ENCODE measurements around the gene ALOX12. TPM values are rescaled to one million over a fixed set of nuclear protein-coding genes. Genes with fewer than 3 reads are reported as not detected.

The ALOX12 gene
- total RNA-seq, 1 donor from 2014 or later: 0.21 TPM

- DNase-seq (ENCODE audit: low spot score): no peak
- Histone ChIP-seq H3K9ac (no peak overlapping the region), H3K36me3 (no peaks in the 10 kb centered on the region), H3K79me2 (ENCODE audit: low read depth) (no peaks in the 10 kb centered on the region), H3K4me2 (no peak overlapping the region), H3F3A (ENCODE audit: low read depth) (peaks cover 8% of the 10 kb centered on the region), H4K20me1 (ENCODE audit: low read depth) (peaks cover 3% of the 10 kb centered on the region), H3K4me3 (no peak overlapping the region), H2AFZ (replicated peaks) (no peak overlapping the region), H3K27me3 (peaks cover 39% of the 10 kb centered on the region), H3K4me1 (peaks cover 11% of the 10 kb centered on the region), H3K27ac (no peak overlapping the region), H3K9me3 (ENCODE audit: low read depth) (no peaks in the 10 kb centered on the region)
- TF ChIP-seq EZH2phosphoT487 (IDR thresholded peaks at IDR 0.05) (no peak), EZH2 (IDR thresholded peaks at IDR 0.05) (no peak), CTCF (IDR thresholded peaks at IDR 0.05) (no peak)
- Mint-ChIP-seq H3K4me3 (no peak overlapping the region), H3K9me3 (peaks cover 3% of the 10 kb centered on the region), H3K27ac (no peak overlapping the region), H3K27me3 (ENCODE audit: insufficient read depth, low read depth) (peaks cover 13% of the 10 kb centered on the region), H3K36me3 (peaks cover 5% of the 10 kb centered on the region), H3K4me1 (no peaks in the 10 kb centered on the region)
These were observed 1.7 kb upstream of the ALOX12 start for GRCh38 chr17:6994118-6994598.

GRCh38 chr17:6994666-6995256, 1.1 kb upstream of the ALOX12 start:
- H3F3A ChIP-seq (ENCODE audit: low read depth): peaks cover 8% of the 10 kb centered on the region
- no peak overlapping the region for H3K4me3 ChIP-seq
- H4K20me1 ChIP-seq (ENCODE audit: low read depth): peaks cover 3% of the 10 kb centered on the region
- DNase-seq (ENCODE audit: low spot score): no peak
- Mint-ChIP-seq H3K9me3 (peaks cover 3% of the 10 kb centered on the region), H3K36me3 (peaks cover 5% of the 10 kb centered on the region), H3K27me3 (ENCODE audit: insufficient read depth, low read depth) (peaks cover 13% of the 10 kb centered on the region), H3K27ac (no peak overlapping the region), H3K4me3 (no peak overlapping the region), H3K4me1 (no peaks in the 10 kb centered on the region)
- no peaks in the 10 kb centered on the region for H3K79me2 ChIP-seq (ENCODE audit: low read depth)
- H3K9ac ChIP-seq: no peak overlapping the region
- no peak for TF ChIP-seq EZH2phosphoT487 (IDR thresholded peaks at IDR 0.05)
- no peak for TF ChIP-seq CTCF (IDR thresholded peaks at IDR 0.05)
- no peak for TF ChIP-seq EZH2 (IDR thresholded peaks at IDR 0.05)
- H3K4me2 ChIP-seq: no peak overlapping the region
- H3K27ac ChIP-seq: no peak overlapping the region
- peaks cover 39% of the 10 kb centered on the region for H3K27me3 ChIP-seq
- H3K4me1 ChIP-seq: peaks cover 11% of the 10 kb centered on the region
- no peaks in the 10 kb centered on the region for H3K9me3 ChIP-seq (ENCODE audit: low read depth)
- H2AFZ ChIP-seq (replicated peaks): no peak overlapping the region
- no peaks in the 10 kb centered on the region for H3K36me3 ChIP-seq

- Histone ChIP-seq H3K27me3 (peaks cover 39% of the 10 kb centered on the region), H3K79me2 (ENCODE audit: low read depth) (no peaks in the 10 kb centered on the region), H3K27ac (no peak overlapping the region), H2AFZ (replicated peaks) (peak overlapping the region; percentile 90), H3K4me2 (peak overlapping the region; percentile 81), H3F3A (ENCODE audit: low read depth) (peaks cover 8% of the 10 kb centered on the region), H3K36me3 (no peaks in the 10 kb centered on the region), H3K9ac (no peak overlapping the region), H3K4me3 (peak overlapping the region; percentile 41), H4K20me1 (ENCODE audit: low read depth) (peaks cover 3% of the 10 kb centered on the region), H3K9me3 (ENCODE audit: low read depth) (no peaks in the 10 kb centered on the region), H3K4me1 (peaks cover 11% of the 10 kb centered on the region)
- H3K9me3 Mint-ChIP-seq: peaks cover 3% of the 10 kb centered on the region
- no peak overlapping the region for H3K27ac Mint-ChIP-seq
- H3K4me3 Mint-ChIP-seq: no peak overlapping the region
- H3K4me1 Mint-ChIP-seq: peaks cover 2% of the 10 kb centered on the region
- H3K27me3 Mint-ChIP-seq (ENCODE audit: insufficient read depth, low read depth): peaks cover 11% of the 10 kb centered on the region
- peaks cover 11% of the 10 kb centered on the region for H3K36me3 Mint-ChIP-seq
- DNase-seq (ENCODE audit: low spot score): no peak
- TF ChIP-seq EZH2phosphoT487 (IDR thresholded peaks at IDR 0.05): no peak
- TF ChIP-seq CTCF (IDR thresholded peaks at IDR 0.05): no peak
- no peak for TF ChIP-seq EZH2 (IDR thresholded peaks at IDR 0.05)
These were observed 585 bp downstream of the ALOX12 start for GRCh38 chr17:6996256-6997011.
